CD4-positive, alpha-beta T cell treated with Interleukin-4 for 1 hour (primary cell): Measurements from ENCODE around the gene ELL3.
"Not testable (repeated sequence)": the region's sequence is repeated elsewhere in the genome, so short reads cannot be mapped to it uniquely, and the experiment has no call there.

Experiments used
- DNase-seq, 2 donors: peaks; one replicate each; pipeline ENCODE4 v3.0.0-alpha.2; 2020 to 2022

The ELL3 gene

DNA sequence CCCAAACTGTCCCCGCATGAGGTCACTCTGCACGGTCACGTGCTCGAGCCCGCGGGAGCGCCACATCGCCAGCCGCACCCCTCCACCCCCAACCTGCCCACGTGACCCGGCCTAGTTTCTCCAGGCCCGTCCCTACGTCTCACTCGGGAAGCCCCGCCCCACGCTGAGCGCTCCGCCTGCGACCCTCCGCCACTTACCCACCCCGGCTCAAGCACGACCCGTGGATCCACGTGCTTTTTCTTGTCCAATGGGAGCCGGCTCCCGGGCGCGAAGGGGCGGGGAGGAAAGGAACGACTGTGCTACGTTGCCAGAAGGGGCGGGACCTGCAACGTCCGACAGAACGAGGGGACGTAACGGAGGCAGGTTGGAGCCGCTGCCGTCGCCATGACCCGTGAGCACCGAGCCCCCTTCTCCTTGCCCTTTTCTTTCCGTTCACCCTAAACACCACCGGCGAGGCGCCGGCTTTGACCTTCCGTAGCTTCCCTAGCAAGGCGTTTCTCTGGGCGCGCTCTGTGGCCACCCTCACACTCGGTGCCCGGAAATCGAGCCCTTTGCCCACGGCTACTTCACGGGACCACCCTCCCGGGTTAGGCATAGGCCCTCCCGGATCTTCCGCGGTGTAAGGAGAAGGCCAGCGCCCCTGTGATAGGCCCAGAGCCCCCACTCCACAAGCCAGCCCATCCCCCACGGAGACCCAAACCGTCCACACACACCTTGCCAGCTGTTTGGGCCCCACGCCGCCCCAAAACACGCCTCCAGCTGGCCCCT, 15.4 kb upstream of the ELL3 start, which contains the start of gene SERF2:
Gene SERF2 (plus strand): TSS at position 328 of the 768 bp plus-strand sequence. CDS start 57 bp downstream, at position 385.
- peak; percentile 100 for DNase-seq

- no peak for DNase-seq
Observed at GRCh38 chr15:43789409-43789808, 12.6 kb upstream of the ELL3 start.

- DNase-seq = no peak
Observed at GRCh38 chr15:43779016-43779415, 2.2 kb upstream of the ELL3 start.

- peak; percentile 83 to 87 for DNase-seq
Observed at GRCh38 chr15:43777267-43777914, 625 bp upstream of the ELL3 start.

- DNase-seq = peak in 1 of 2 donors; percentile 84
Observed at GRCh38 chr15:43776101-43776717, 557 bp downstream of the ELL3 start.

- no peak for DNase-seq
Observed at GRCh38 chr15:43775411-43775965, 1.3 kb downstream of the ELL3 start.

DNA sequence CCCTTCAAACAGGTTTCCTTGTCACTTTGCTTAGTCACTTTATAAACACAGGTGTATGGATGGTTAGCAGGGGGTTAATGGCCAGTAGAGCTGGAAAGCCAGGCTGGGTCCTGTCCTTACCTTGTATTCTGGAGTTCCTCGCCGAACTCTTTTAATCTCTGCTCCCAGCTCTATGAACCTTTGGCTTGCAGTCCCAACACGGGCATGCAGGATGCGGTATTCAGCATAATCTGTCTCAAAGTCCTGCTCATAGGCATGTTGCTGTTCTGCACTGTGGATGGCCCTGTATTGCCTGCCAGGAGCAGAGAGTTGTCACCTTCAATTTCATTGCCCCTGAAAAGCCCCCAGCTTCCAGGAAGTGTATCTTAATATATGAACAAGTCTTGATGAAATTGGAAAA, 2.7 kb downstream of the ELL3 start:
- DNase-seq = no peak

GRCh38 chr15:43772624-43773023, 4.1 kb downstream of the ELL3 start:
- no peak for DNase-seq

DNA sequence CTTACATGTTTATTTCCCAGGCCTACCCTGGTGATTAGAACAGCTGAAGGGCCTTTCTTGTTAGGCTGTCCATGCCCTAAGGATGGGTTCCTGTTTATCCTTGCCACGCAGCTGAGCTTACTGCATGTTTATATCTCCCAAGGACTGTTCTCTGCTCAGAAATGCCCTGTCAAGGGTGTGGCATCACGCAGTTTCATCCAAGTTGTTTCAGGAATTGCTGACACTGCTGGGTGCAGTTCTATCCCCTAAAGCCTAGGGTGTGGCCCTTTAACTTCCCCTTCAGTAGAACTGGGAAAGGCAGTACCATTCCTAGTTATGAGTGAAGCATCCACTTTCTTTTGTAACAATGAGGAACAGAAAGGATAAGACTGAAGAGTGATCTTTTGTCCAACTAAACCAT, 5.0 kb downstream of the ELL3 start:
- DNase-seq = no peak

DNA sequence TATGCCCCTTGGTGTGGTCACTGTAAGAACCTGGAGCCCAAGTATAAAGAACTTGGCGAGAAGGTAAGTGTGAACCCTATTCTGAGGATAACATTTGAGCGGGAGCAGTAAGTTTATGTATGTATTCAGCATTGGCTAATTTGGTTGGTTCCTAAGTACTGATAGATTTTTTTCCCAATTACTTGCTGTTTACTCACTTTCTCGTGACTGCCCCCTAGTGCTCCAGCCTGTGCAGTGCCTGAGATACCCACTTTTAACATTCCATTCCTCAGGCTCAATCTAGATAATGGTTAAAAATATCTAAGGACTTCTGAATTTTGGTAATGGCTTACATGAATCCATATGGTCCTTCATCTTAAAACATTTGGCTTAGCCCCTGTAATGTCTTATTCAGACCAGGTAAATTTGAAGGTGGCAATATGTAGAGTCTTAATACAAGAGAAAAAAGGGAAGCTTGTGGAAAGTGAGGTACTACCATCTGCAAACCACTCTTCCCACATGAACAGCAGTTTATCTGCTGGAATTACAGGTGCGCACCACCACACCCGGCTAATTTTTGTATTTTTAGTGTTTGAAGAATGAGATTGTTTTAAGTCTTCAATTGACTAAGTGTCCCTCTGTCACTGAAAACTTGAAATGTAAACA, 7.1 kb downstream of the ELL3 start:
- peak; percentile 66 to 71 for DNase-seq

DNA sequence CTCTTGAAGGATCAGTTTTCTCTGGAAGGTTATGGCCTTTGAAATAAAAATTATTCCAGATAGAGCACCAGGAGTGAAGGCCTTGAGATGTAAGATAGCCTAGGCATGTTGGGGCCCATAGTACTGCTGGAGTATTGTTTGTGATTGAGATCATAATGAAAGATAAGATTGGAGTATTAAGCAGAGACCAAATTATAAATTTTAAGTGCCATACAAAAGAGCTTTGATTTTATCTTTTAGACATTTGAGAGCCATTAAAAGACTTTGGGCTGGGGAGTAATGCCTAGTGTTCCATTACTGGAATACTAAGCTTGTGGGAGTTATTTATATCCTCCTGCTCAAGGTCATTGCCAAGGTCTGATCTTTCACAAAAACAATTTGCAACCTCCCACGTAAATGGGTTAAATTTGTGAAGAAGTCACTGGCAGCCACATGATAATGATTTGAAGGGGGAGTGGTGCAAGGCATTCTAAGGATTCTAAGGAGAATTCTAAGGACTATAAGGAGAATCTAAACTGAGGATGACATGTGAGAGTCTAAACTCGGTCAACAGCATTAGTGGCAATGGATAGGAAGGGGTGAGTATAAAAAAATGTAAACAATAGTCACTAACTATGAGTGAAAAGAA, 12.8 kb downstream of the ELL3 start:
- DNase-seq = no peak

DNA sequence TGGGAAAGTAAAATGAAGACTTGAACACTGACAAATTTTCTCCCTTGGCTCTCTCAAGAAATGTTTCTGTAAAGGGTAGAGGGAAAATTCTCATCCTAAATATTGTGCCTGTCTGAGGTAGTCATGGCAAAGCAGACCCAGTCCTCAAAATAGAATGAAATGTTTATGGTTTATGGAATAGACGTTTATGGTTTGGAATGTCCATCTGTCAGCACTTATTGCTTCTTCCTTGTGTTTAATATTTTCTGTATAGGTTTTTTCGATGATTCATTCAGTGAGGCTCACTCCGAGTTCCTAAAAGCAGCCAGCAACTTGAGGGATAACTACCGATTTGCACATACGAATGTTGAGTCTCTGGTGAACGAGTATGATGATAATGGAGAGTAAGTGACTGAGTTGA, 13.9 kb downstream of the ELL3 start:
- no peak for DNase-seq

- no peak for DNase-seq
Observed at GRCh38 chr15:43751885-43752284, 24.9 kb downstream of the ELL3 start.

GRCh38 chr15:43749690-43750345, 26.9 kb downstream of the ELL3 start:
- DNase-seq = peak; percentile 60 to 84

GRCh38 chr15:43748376-43748775, 28.4 kb downstream of the ELL3 start:
- DNase-seq = peak in 1 of 2 donors; percentile 65

DNA sequence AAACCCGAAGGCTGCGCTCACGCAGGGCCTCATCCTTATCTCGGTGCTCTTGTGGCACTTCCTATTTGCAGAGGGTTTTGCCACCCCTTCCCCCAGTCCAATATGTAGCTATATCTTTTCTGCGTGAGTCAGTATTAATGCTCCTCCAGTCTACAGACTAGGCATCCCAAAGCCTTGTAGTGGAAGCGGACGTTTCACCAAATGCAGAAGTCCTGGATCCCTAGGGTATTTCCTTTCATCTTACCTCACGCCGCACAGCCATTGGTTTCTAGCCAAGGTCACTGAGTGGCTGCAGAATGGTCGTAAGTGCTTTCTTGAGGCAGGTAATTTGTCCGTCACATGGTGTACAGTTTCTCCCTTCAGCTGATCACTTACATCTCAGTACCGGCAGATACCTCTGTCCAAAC, 29.9 kb downstream of the ELL3 start:
- DNase-seq = peak; percentile 51 to 62

- peak; percentile 88 to 91 for DNase-seq
Observed at GRCh38 chr15:43746245-43746902, 30.4 kb downstream of the ELL3 start, which contains the start of gene PDIA3. Gene PDIA3, plus strand, starts transcription at chr15:43746438. Its CDS starts 102 bp downstream, at chr15:43746540.

- no peak for DNase-seq
Observed at GRCh38 chr15:43735416-43735815, 41.4 kb downstream of the ELL3 start.

DNA sequence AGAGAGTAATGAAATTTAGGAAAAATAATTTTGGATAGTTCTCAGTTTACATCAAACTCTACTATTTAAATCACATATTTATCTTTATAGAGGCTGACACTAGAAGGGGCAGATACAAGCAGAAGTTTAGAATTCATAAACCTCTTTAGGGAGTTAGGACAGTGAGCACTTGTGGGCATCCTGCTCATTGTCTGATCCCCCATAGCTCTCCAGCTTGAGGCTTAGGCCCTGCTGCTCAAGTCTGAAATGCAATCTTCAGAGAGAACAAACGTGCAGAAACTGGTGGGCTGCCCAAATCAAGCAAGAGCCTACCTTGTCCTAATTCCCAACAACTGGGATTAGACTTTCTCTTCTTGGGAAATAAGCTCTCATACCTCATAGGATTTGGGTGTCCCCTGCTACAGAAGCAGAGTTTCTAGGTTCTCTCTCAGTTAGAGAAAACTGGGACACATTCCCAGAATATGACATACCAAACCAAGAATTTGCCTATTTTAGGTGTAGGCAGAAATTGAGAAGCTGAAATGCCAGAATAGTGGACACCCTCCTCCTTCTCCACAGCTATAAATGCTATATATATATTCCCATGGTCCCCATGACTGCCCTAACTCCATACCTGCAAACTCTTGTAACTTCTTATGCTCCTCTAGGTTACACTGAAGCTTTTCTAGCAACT, 48.6 kb downstream of the ELL3 start:
- not testable (repeated sequence) for DNase-seq

DNA sequence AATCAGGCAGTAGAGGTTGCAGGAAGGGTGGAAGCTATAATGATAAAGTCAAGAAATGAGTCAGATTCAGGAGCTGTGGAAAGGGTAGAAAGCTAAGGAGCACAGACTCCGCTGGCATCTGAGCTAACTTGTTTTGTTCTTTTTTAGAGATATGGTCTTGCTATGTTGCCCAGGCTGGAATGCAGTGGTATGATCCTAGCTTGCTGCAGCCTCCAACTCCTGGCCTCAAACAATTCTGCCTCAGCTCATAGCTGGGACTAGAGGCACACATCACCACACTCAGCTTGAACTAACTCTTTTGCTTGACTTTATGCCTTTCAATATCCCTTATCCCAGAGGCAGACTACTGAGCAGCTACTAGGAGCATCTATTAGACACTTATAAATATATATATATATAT, 50.5 kb downstream of the ELL3 start:
- not testable (repeated sequence) for DNase-seq

- no peak for DNase-seq
Observed at GRCh38 chr15:43723151-43723550, 53.6 kb downstream of the ELL3 start.
